GM19395 (cell line): ENCODE measurements around the gene ZNF784.
"Not testable (repeated sequence)": the region's sequence is repeated elsewhere in the genome, so short reads cannot be mapped to it uniquely, and the experiment has no call there.

Experiments
- ATAC-seq: cut with Tn5 transposase; IDR thresholded peaks from one replicate; pipeline ENCODE4 v1.9.1; 2021; ENCODE audit warnings: mild to moderate bottlenecking, moderate library complexity; ENCODE audit not compliant: unreplicated experiment

Gene ZNF784

GRCh38 chr19:55586976-55587668, 37.2 kb downstream of the ZNF784 start:
- ATAC-seq, result peak; percentile 88

- ATAC-seq, result no peak
These were observed 38.6 kb downstream of the ZNF784 start for GRCh38 chr19:55585658-55586339.

- ATAC-seq, result no peak
These were observed 39.5 kb downstream of the ZNF784 start for GRCh38 chr19:55584871-55585270.

GRCh38 chr19:55583897-55584296, 40.5 kb downstream of the ZNF784 start:
- ATAC-seq, result not testable (repeated sequence)

- not testable (repeated sequence) for ATAC-seq
These were observed 42.1 kb downstream of the ZNF784 start for GRCh38 chr19:55582284-55582683.

- ATAC-seq, result no peak
These were observed 42.5 kb downstream of the ZNF784 start for GRCh38 chr19:55581823-55582223.

GRCh38 chr19:55581145-55581822, 43.1 kb downstream of the ZNF784 start:
- no peak for ATAC-seq

- ATAC-seq, result no peak
These were observed 43.7 kb downstream of the ZNF784 start, which contains the start of gene ZNF579 for GRCh38 chr19:55580628-55581144. Gene ZNF579 (minus strand): TSS chr19:55580848. CDS start chr19:55579639, 1,209 bp downstream.

GRCh38 chr19:55579766-55580621, 44.4 kb downstream of the ZNF784 start:
- no peak for ATAC-seq

GRCh38 chr19:55578761-55579747, 45.3 kb downstream of the ZNF784 start:
- ATAC-seq, result no peak

- ATAC-seq, result no peak
These were observed 46.2 kb downstream of the ZNF784 start for GRCh38 chr19:55578031-55578760.

GRCh38 chr19:55576746-55577145, 47.6 kb downstream of the ZNF784 start:
- no peak for ATAC-seq

GRCh38 chr19:55573929-55574328, 50.4 kb downstream of the ZNF784 start:
- not testable (repeated sequence) for ATAC-seq
